ENCODE measurements around the gene NTN4.

GRCh38 chr12:95774311-95775045 lies 16.1 kb downstream of the NTN4 start:
- TF ChIP-seq CTCF (conservative IDR thresholded peaks at IDR 0.05; ENCODE audit: low read depth, low read length) (no peak), EZH2 (IDR thresholded peaks at IDR 0.05; ENCODE audit: borderline replicate concordance, low read depth, low read length, poor library complexity, severe bottlenecking) (no peak)
